Caco-2 (cell line): Measurements from ENCODE around the gene FAM240B. TPM values are rescaled to one million over a fixed set of nuclear protein-coding genes. Genes with fewer than 3 reads are reported as not detected.

Experiments used
- BruUV-seq: library from RNA; stranded (reverse); fragments of 400-500 nt; replicated peaks from 2 replicates; lab custom pipeline; 2021; lab: Mats Ljungman, UMichigan
- CTCF ChIA-PET: fragments of 300-600 bp; sonication (Branson Sonifier 250); formaldehyde crosslinking; loops from one replicate; lab custom pipeline; 2022; ENCODE audit warnings: antibody characterized with exemption; lab: Charles Lee
- POLR2A ChIA-PET: fragments of 300-600 bp; sonication (Branson Sonifier 250); formaldehyde crosslinking; loops from one replicate; lab custom pipeline; 2022; ENCODE audit warnings: antibody characterized with exemption; lab: Charles Lee
- DNase-seq, 2 experiments: peaks; one replicate each; pipeline versions ENCODE4 v3.0.0 to v3.0.0-alpha.2; 2020 to 2022
- H3K27me3 ChIP-seq: replicated peaks from 2 replicates; pipeline ENCODE4 v1.6.0; 2011; ENCODE audit warnings: low read length; ENCODE audit not compliant: control insufficient read depth, insufficient read depth
- H3K36me3 ChIP-seq: 2 replicates; pipeline ENCODE4 v1.5.1; 2011; ENCODE audit warnings: low read length; ENCODE audit not compliant: control insufficient read depth, insufficient read depth
- H3K4me1 ChIP-seq: fragments of 250-450 bp; sonication (Bioruptor Pico); 2 replicates; pipeline ENCODE4 v1.5.1; 2020; ENCODE audit warnings: mild to moderate bottlenecking
- H3K4me3 ChIP-seq: 2 replicates; pipeline ENCODE4 v1.5.1; 2011; ENCODE audit warnings: low read depth, mild to moderate bottlenecking, control low read depth, low read length
- H3K9me3 ChIP-seq: fragments of 250-450 bp; sonication (Bioruptor Pico); 2 replicates; pipeline ENCODE4 v1.5.1; 2020; ENCODE audit warnings: mild to moderate bottlenecking, moderate library complexity
- H3K27ac Mint-ChIP-seq: one replicate; pipeline ENCODE4 v1.8.0; 2022; ENCODE audit warnings: mixed read lengths; ENCODE audit not compliant: unreplicated experiment
- H3K27me3 Mint-ChIP-seq: one replicate; pipeline ENCODE4 v1.8.0; 2022; ENCODE audit warnings: mixed read lengths; ENCODE audit not compliant: insufficient read depth, unreplicated experiment
- H3K36me3 Mint-ChIP-seq: one replicate; pipeline ENCODE4 v1.8.0; 2022; ENCODE audit warnings: mild to moderate bottlenecking, mixed read lengths; ENCODE audit not compliant: insufficient read depth, unreplicated experiment
- H3K4me1 Mint-ChIP-seq: one replicate; pipeline ENCODE4 v1.8.0; 2022; ENCODE audit warnings: low read depth, mixed read lengths; ENCODE audit not compliant: unreplicated experiment
- H3K4me3 Mint-ChIP-seq: one replicate; pipeline ENCODE4 v1.8.0; 2022; ENCODE audit warnings: mild to moderate bottlenecking, moderate library complexity, mixed read lengths; ENCODE audit not compliant: unreplicated experiment
- H3K9me3 Mint-ChIP-seq: one replicate; pipeline ENCODE4 v1.8.0; 2022; ENCODE audit warnings: mixed read lengths; ENCODE audit not compliant: unreplicated experiment
- intact Hi-C: fragments of 100-400 bp; cut with micrococcal nuclease; formaldehyde crosslinking; loops from one replicate; pipeline ENCODE4 v1.10.0; 2022; ENCODE audit not compliant: unreplicated experiment
- total RNA-seq: library from RNA; stranded (reverse); gene quantifications from 2 replicates; pipeline ENCODE4 v1.2.3, GENCODE V29; 2022
- TF ChIP-seq, protein P1 (sequence below), 2 experiments: fragments of 200-600 bp in 1 of 2; IDR thresholded peaks; 1 replicate in 1 of 2; 2 replicates in 1 of 2; pipeline versions ENCODE4 v1.5.1 to v1.8.0; 2011 to 2022; ENCODE audit warnings: antibody characterized with exemption in 1 of 2, control low read depth in 1 of 2, inconsistent platforms in 1 of 2, low read depth in 1 of 2, low read length in 1 of 2, mild to moderate bottlenecking in 1 of 2, moderate library complexity in 1 of 2; ENCODE audit not compliant: insufficient read depth in 1 of 2, severe bottlenecking in 1 of 2, unreplicated experiment in 1 of 2

The FAM240B gene
- total RNA-seq, 1 experiment from 2014 or later: not detected

DNA sequence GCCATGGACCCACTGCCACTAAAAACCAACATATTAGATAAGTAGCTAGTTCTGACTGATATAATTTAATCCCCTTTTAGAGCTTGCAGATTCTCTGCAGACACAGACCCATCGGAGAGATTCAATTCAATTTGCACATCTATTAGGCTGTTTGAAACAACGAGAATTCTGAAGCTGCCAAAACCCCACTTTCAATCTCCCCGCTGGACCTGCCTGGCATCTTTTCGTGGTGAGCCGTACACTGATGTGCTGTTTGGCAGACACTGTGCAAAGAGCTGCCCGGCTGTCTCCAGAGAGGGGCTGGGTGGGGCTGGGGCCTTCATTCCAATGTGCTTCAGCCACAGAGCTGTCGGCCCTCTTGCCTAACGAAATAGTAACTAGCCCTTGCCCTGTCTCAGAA is 42.1 kb upstream of the FAM240B start:
- Mint-ChIP-seq H3K27ac (no peak overlapping the region), H3K9me3 (no peaks in the 10 kb centered on the region), H3K27me3 (peaks cover 6% of the 10 kb centered on the region), H3K4me3 (no peak overlapping the region), H3K36me3 (no peaks in the 10 kb centered on the region), H3K4me1 (no peaks in the 10 kb centered on the region)
- Histone ChIP-seq H3K36me3 (no peaks in the 10 kb centered on the region), H3K4me3 (no peak overlapping the region), H3K27me3 (no peaks in the 10 kb centered on the region), H3K9me3 (no peaks in the 10 kb centered on the region), H3K4me1 (no peaks in the 10 kb centered on the region)
- no TSS peak for BruUV-seq
- TF ChIP-seq, protein P1, sequence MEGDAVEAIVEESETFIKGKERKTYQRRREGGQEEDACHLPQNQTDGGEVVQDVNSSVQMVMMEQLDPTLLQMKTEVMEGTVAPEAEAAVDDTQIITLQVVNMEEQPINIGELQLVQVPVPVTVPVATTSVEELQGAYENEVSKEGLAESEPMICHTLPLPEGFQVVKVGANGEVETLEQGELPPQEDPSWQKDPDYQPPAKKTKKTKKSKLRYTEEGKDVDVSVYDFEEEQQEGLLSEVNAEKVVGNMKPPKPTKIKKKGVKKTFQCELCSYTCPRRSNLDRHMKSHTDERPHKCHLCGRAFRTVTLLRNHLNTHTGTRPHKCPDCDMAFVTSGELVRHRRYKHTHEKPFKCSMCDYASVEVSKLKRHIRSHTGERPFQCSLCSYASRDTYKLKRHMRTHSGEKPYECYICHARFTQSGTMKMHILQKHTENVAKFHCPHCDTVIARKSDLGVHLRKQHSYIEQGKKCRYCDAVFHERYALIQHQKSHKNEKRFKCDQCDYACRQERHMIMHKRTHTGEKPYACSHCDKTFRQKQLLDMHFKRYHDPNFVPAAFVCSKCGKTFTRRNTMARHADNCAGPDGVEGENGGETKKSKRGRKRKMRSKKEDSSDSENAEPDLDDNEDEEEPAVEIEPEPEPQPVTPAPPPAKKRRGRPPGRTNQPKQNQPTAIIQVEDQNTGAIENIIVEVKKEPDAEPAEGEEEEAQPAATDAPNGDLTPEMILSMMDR (IDR thresholded peaks at IDR 0.05; ENCODE audit: insufficient read depth in 1 of 2, low read depth in 1 of 2, low read length in 1 of 2, severe bottlenecking in 1 of 2, unreplicated experiment in 1 of 2): no peak
- intact Hi-C loops: no loop called here
- ChIA-PET POLR2A (no interaction called here), CTCF (no interaction called here)
- DNase-seq: no peak

DNA sequence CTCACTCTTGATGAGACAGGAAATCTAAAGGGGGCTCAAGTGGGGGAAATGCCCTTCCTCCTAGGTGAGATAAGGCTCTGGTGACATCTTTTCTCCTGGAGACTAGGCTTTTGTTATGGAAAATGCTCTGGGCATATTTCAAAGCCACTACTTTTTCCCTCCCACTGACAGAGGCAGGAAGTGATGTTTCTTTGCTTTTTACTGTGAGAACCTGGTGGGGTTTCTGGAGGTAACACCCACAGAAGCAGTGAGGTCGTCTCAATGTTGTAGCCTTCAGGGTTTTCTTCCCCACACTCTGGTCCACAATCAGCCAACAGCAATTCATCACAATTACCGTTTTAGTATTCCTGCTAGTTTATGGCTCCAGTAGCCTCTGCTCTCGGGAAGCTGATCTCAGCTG is 41.4 kb upstream of the FAM240B start:
- Histone ChIP-seq H3K4me1 (no peaks in the 10 kb centered on the region), H3K4me3 (no peak overlapping the region), H3K36me3 (no peaks in the 10 kb centered on the region), H3K27me3 (no peaks in the 10 kb centered on the region), H3K9me3 (no peaks in the 10 kb centered on the region)
- TF ChIP-seq, protein P1 (IDR thresholded peaks at IDR 0.05; ENCODE audit: insufficient read depth in 1 of 2, low read depth in 1 of 2, low read length in 1 of 2, severe bottlenecking in 1 of 2, unreplicated experiment in 1 of 2): no peak
- Mint-ChIP-seq H3K36me3 (no peaks in the 10 kb centered on the region), H3K4me3 (no peak overlapping the region), H3K9me3 (no peaks in the 10 kb centered on the region), H3K27me3 (peaks cover 6% of the 10 kb centered on the region), H3K4me1 (no peaks in the 10 kb centered on the region), H3K27ac (no peak overlapping the region)
- POLR2A ChIA-PET: no interaction called here
- no TSS peak for BruUV-seq
- DNase-seq: no peak
- CTCF ChIA-PET: no interaction called here
- intact Hi-C loops: no loop called here

DNA sequence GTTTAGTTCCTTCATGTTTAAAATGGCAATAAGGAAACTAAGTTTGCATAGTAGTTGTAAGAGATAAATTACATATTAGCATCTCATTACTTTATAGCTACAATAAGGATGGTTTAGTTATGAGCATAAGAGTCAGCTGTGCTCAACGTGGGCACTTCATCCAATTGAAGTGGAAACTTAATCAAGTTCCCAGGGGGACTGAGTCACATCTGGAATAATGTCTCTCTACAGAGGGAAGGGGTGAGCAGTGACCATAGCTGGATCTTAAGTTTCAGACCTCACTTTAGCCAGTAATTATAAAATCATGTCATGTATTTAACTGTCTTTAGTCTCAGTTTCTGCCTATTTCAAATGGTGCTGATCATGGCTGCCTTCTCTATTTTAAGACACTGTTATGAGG is 36.8 kb upstream of the FAM240B start:
- H3K4me3 Mint-ChIP-seq: no peak overlapping the region
- H3K27me3 Mint-ChIP-seq: peaks cover 9% of the 10 kb centered on the region
- DNase-seq: no peak
- no peaks in the 10 kb centered on the region for H3K4me1 ChIP-seq
- ChIA-PET POLR2A (no interaction called here), CTCF (no interaction called here)
- H3K4me1 Mint-ChIP-seq: no peaks in the 10 kb centered on the region
- no peaks in the 10 kb centered on the region for H3K36me3 ChIP-seq
- H3K27ac Mint-ChIP-seq: no peak overlapping the region
- intact Hi-C loops: no loop called here
- no peaks in the 10 kb centered on the region for H3K9me3 Mint-ChIP-seq
- no peaks in the 10 kb centered on the region for H3K9me3 ChIP-seq
- no TSS peak for BruUV-seq
- H3K36me3 Mint-ChIP-seq: no peaks in the 10 kb centered on the region
- no peak overlapping the region for H3K4me3 ChIP-seq
- TF ChIP-seq, protein P1 (IDR thresholded peaks at IDR 0.05; ENCODE audit: insufficient read depth in 1 of 2, low read depth in 1 of 2, low read length in 1 of 2, severe bottlenecking in 1 of 2, unreplicated experiment in 1 of 2): no peak
- H3K27me3 ChIP-seq: no peaks in the 10 kb centered on the region
